Measurements from ENCODE around the gene UTP4. TPM values are rescaled to one million over a fixed set of nuclear protein-coding genes. Genes with fewer than 3 reads are reported as not detected.
A peak's percentile ranks its signal among the peaks of the same experiment; 100 is the strongest.

Gene UTP4
- 10 to 100 TPM; 13.3 to 71.5 (median 24.4) TPM for total RNA-seq

GRCh38 chr16:69132424-69133252 is at the start of gene UTP4, which contains the start of gene CHTF8:
UTP4 (plus strand) TSS chr16:69132649; CDS start chr16:69133460, 811 bp downstream.
CHTF8 (minus strand) TSS chr16:69132588; CDS start chr16:69121458, 11,130 bp downstream.
- Histone ChIP-seq H3K4me1 (replicated peaks in 1 of 2) (peaks cover 14 to 15% of the 10 kb centered on the region in 2 donors), H3K27ac (peak within 1 kb of the TSS; percentile 98 to 99), H3K4me3 (peak within 1 kb of the TSS; percentile 76 to 99 (median 89))
- in situ Hi-C loops (cut with MboI; ENCODE audit: low pct_unique_long_range_greater_than_20kb in 2 of 9, low sequenced_read_pairs in 9 of 9, unreplicated experiment in 9 of 9), result loop anchor here in 1 of 9 experiments (25.0 kb wide), 1 partner anchor 245 kb away; no protein-coding TSS in a partner anchor
- WGBS, 10 experiments, result 0% methylated on average over 2 to 9 of the region's 78 CpGs; no CpG with 5 or more reads in 5 of the 10 experiments
- ATAC-seq (replicated peaks in 6 of 8), result peak; percentile 85 to 94 (median 92)

- in situ Hi-C loops (cut with MboI; ENCODE audit: low pct_unique_long_range_greater_than_20kb in 2 of 9, low sequenced_read_pairs in 9 of 9, unreplicated experiment in 9 of 9), result no loop called here
- WGBS, 10 experiments, result 40 to 96% (median 90%) methylated on average over 1 to 7 of the region's 16 CpGs; no CpG with 5 or more reads in 2 of the 10 experiments
- no peak for ATAC-seq (replicated peaks in 6 of 8)
- Histone ChIP-seq H3K4me3 (no peak overlapping the region), H3K27ac (no peak overlapping the region), H3K4me1 (replicated peaks in 1 of 2) (peaks cover under 1 to 11% of the 10 kb centered on the region in 2 donors)
These were observed 49.0 kb upstream of the UTP4 start for GRCh38 chr16:69083306-69083941.

- WGBS, 10 experiments, result 14 to 100% (median 75%) methylated on average over 1 to 2 of the region's 2 CpGs; no CpG with 5 or more reads in 2 of the 10 experiments
- Histone ChIP-seq H3K4me3 (no peak overlapping the region), H3K27ac (no peak overlapping the region), H3K4me1 (replicated peaks in 1 of 2) (peaks cover 6 to 17% of the 10 kb centered on the region in 2 donors)
- in situ Hi-C loops (cut with MboI; ENCODE audit: low pct_unique_long_range_greater_than_20kb in 2 of 9, low sequenced_read_pairs in 9 of 9, unreplicated experiment in 9 of 9), result no loop called here
- ATAC-seq (replicated peaks in 6 of 8), result peak in 3 of 8 experiments; percentile 22 to 65 (median 39)
These were observed 48.2 kb upstream of the UTP4 start for GRCh38 chr16:69084289-69084688.

- Histone ChIP-seq H3K4me1 (replicated peaks in 1 of 2) (peaks cover 12 to 25% of the 10 kb centered on the region in 2 donors), H3K27ac (no peak overlapping the region), H3K4me3 (no peak overlapping the region)
- ATAC-seq (replicated peaks in 6 of 8), result no peak
- in situ Hi-C loops (cut with MboI; ENCODE audit: low pct_unique_long_range_greater_than_20kb in 2 of 9, low sequenced_read_pairs in 9 of 9, unreplicated experiment in 9 of 9), result no loop called here
- 38 to 100% (median 91%) methylated on average over 1 to 5 of the region's 5 CpGs; no CpG with 5 or more reads in 1 of the 10 experiments for WGBS, 10 experiments
These were observed 47.3 kb upstream of the UTP4 start for GRCh38 chr16:69085032-69085695.

GRCh38 chr16:69087161-69087581 is 45.3 kb upstream of the UTP4 start:
- ATAC-seq (replicated peaks in 6 of 8), result no peak
- 43 to 100% (median 89%) methylated on average over 1 to 3 of the region's 3 CpGs; no CpG with 5 or more reads in 2 of the 10 experiments for WGBS, 10 experiments
- in situ Hi-C loops (cut with MboI; ENCODE audit: low pct_unique_long_range_greater_than_20kb in 2 of 9, low sequenced_read_pairs in 9 of 9, unreplicated experiment in 9 of 9), result no loop called here

GRCh38 chr16:69088684-69089083 is 43.8 kb upstream of the UTP4 start:
- in situ Hi-C loops (cut with MboI; ENCODE audit: low pct_unique_long_range_greater_than_20kb in 2 of 9, low sequenced_read_pairs in 9 of 9, unreplicated experiment in 9 of 9), result no loop called here
- WGBS, 10 experiments, result 72 to 100% (median 88%) methylated on average over 1 to 4 of the region's 4 CpGs; no CpG with 5 or more reads in 2 of the 10 experiments
- ATAC-seq (replicated peaks in 6 of 8), result no peak

More at GRCh38 chr16:69087161-69087581, 45.3 kb upstream of the UTP4 start:
- Histone ChIP-seq H3K4me1 (replicated peaks in 1 of 2) (peaks cover 12 to 25% of the 10 kb centered on the region in 2 donors), H3K27ac (no peak overlapping the region), H3K4me3 (no peak overlapping the region)

GRCh38 chr16:69089091-69089910 is 43.1 kb upstream of the UTP4 start:
- H3K4me3 ChIP-seq, result no peak overlapping the region
- WGBS, 10 experiments, result 19 to 100% (median 60%) methylated on average over 1 to 11 of the region's 16 CpGs; no CpG with 5 or more reads in 1 of the 10 experiments
- ATAC-seq (replicated peaks in 6 of 8), result peak in 6 of 8 experiments; percentile 32 to 99 (median 98)

More at GRCh38 chr16:69088684-69089083, 43.8 kb upstream of the UTP4 start:
- H3K4me1 ChIP-seq (replicated peaks in 1 of 2), result peaks cover 12 to 23% of the 10 kb centered on the region in 2 donors
- peak overlapping the region in 1 of 2 donors; percentile 69 for H3K27ac ChIP-seq
- no peak overlapping the region for H3K4me3 ChIP-seq

GRCh38 chr16:69093974-69094373 is 38.5 kb upstream of the UTP4 start:
- Histone ChIP-seq H3K27ac (no peak overlapping the region), H3K4me3 (no peak overlapping the region), H3K4me1 (replicated peaks in 1 of 2) (peaks cover 9 to 11% of the 10 kb centered on the region in 2 donors)
- in situ Hi-C loops (cut with MboI; ENCODE audit: low pct_unique_long_range_greater_than_20kb in 2 of 9, low sequenced_read_pairs in 9 of 9, unreplicated experiment in 9 of 9), result no loop called here
- 25 to 100% (median 81%) methylated on average over 1 to 2 of the region's 3 CpGs; no CpG with 5 or more reads in 6 of the 10 experiments for WGBS, 10 experiments
- ATAC-seq (replicated peaks in 6 of 8), result peak in 1 of 8 experiments; percentile 42

More at GRCh38 chr16:69089091-69089910, 43.1 kb upstream of the UTP4 start:
- in situ Hi-C loops (cut with MboI; ENCODE audit: low pct_unique_long_range_greater_than_20kb in 2 of 9, low sequenced_read_pairs in 9 of 9, unreplicated experiment in 9 of 9), result no loop called here
- H3K4me1 ChIP-seq (replicated peaks in 1 of 2), result peaks cover 12 to 17% of the 10 kb centered on the region in 2 donors
- H3K27ac ChIP-seq, result peak overlapping the region; percentile 9 to 69

- H3K27ac ChIP-seq, result no peak overlapping the region
- peaks cover 4 to 6% of the 10 kb centered on the region in 2 donors for H3K4me1 ChIP-seq (replicated peaks in 1 of 2)
- WGBS, 10 experiments, result 53 to 88% (median 67%) methylated on average over 1 to 5 of the region's 5 CpGs; no CpG with 5 or more reads in 1 of the 10 experiments
- no peak overlapping the region for H3K4me3 ChIP-seq
- ATAC-seq (replicated peaks in 6 of 8), result no peak
- in situ Hi-C loops (cut with MboI; ENCODE audit: low pct_unique_long_range_greater_than_20kb in 2 of 9, low sequenced_read_pairs in 9 of 9, unreplicated experiment in 9 of 9), result no loop called here
These were observed 37.9 kb upstream of the UTP4 start for GRCh38 chr16:69094501-69094900.

- WGBS, 10 experiments, result 33 to 100% (median 89%) methylated on average over 1 to 6 of the region's 6 CpGs; no CpG with 5 or more reads in 3 of the 10 experiments
- H3K27ac ChIP-seq, result no peak overlapping the region
- in situ Hi-C loops (cut with MboI; ENCODE audit: low pct_unique_long_range_greater_than_20kb in 2 of 9, low sequenced_read_pairs in 9 of 9, unreplicated experiment in 9 of 9), result no loop called here
- H3K4me1 ChIP-seq (replicated peaks in 1 of 2), result peaks cover 3 to 4% of the 10 kb centered on the region in 2 donors
- ATAC-seq (replicated peaks in 6 of 8), result peak in 1 of 8 experiments; percentile 27
- no peak overlapping the region for H3K4me3 ChIP-seq
These were observed 37.3 kb upstream of the UTP4 start for GRCh38 chr16:69095193-69095592.

GRCh38 chr16:69100071-69100691 is 32.3 kb upstream of the UTP4 start:
- no peak overlapping the region for H3K27ac ChIP-seq
- peaks cover 7% of the 10 kb centered on the region in 2 donors for H3K4me1 ChIP-seq (replicated peaks in 1 of 2)
- no peak overlapping the region for H3K4me3 ChIP-seq
- in situ Hi-C loops (cut with MboI; ENCODE audit: low pct_unique_long_range_greater_than_20kb in 2 of 9, low sequenced_read_pairs in 9 of 9, unreplicated experiment in 9 of 9), result loop anchor here in 5 of 9 experiments (25.0 kb wide), 4 partner anchors 188 to 563 kb away; partner anchors contain the start of gene ZFP90 (in 2 of the 5)
- 38 to 69% (median 61%) methylated on average over 2 to 8 of the region's 11 CpGs; no CpG with 5 or more reads in 1 of the 10 experiments for WGBS, 10 experiments
- ATAC-seq (replicated peaks in 6 of 8), result peak in 4 of 8 experiments; percentile 18 to 57 (median 31)

All from motor neuron (in vitro differentiated cells).